Measurements from ENCODE around the gene PDE8A. TPM values are rescaled to one million over a fixed set of nuclear protein-coding genes. Genes with fewer than 3 reads are reported as not detected.
"Not testable (repeated sequence)": the region's sequence is repeated elsewhere in the genome, so short reads cannot be mapped to it uniquely, and the experiment has no call there.

The PDE8A gene
- total RNA-seq, 1 donor from 2014 or later = 26.0 TPM

DNA sequence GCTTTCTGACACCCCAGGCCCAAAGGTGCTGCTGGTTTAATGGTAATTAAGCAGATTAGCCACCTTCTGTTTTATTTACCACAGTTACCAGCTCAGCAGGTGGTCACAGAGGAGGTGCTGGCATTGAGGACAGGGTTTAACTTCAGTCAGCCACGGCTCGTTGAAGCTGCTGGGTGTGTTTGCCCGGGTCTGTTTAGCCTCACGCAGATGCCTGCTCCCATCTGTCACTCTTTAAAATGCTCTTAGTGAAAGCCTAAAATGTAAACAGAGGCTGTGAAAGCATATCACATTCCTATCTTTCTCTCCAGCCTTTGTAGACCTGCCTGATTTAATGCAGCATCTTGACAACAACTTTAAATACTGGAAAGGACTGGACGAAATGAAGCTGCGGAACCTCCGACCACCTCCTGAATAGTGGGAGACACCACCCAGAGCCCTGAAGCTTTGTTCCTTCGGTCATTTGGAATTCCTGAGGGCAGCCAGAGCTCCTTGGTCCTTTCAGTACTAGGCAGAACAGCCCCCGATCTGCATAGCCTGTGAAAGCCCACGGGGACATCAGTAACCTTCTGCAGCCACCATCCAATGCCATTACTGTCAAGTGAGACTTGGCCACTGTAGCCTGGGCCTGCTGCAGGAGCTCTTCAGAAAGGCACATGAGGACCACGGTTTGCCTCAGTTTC, 156.0 kb downstream of the PDE8A start:
- no peak for DNase-seq

DNA sequence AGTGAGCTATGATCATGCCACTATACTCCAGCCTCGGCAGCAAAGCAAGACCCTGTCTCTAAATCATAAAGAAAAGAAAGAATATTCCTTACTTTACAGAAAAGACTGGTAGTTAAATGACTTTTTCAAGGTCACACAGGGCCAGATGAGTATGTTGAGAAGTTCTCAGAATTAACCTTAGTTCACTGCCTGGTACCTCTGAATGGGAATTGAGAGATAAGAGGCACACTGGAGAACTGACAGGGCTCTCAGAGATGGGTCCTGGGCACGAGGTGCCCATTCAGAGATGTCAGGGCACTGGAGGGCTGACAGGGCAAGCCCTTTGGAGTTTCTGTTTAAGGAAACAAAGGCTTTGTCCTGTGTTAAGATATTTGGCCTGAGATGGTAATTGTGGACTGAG, 157.7 kb downstream of the PDE8A start:
- no peak for DNase-seq

DNA sequence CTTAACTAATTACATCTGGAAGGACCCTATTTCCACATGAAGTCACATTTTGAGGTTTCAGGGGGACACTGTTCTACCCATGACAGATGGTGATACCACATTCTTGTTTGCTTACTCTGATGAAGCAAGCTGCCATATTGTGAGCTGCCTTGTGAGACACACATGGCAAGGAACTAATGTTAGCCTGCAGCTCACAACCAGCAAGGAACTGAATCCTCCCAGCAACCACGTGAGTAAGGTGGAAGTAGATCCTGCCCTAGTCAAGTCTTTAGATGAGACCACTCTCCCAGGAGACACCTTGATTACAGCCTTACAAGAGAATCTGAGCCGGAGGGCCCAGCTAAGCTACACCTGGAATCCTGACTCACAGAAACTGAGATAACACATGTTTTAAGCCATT, 160.1 kb downstream of the PDE8A start:
- DNase-seq = no peak

DNA sequence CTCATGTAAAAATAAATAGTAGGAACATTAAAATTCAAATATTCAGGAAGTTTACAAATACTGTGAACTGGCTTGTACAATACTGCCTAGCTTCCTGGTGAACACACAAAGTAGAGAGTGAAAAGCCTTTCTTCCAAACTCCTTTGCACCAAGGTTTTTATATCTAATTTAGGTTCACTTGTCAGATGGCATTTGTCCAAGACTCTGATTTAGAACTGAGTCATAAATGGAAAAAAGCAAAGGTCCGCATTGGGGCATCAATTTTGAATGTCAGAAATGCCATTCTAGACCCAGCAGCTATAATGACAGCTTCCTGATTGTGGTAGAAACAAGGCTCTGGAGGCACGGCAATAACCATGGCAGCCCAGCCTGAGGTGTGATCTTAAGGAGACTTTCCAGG, 160.7 kb downstream of the PDE8A start:
- no peak for DNase-seq

DNA sequence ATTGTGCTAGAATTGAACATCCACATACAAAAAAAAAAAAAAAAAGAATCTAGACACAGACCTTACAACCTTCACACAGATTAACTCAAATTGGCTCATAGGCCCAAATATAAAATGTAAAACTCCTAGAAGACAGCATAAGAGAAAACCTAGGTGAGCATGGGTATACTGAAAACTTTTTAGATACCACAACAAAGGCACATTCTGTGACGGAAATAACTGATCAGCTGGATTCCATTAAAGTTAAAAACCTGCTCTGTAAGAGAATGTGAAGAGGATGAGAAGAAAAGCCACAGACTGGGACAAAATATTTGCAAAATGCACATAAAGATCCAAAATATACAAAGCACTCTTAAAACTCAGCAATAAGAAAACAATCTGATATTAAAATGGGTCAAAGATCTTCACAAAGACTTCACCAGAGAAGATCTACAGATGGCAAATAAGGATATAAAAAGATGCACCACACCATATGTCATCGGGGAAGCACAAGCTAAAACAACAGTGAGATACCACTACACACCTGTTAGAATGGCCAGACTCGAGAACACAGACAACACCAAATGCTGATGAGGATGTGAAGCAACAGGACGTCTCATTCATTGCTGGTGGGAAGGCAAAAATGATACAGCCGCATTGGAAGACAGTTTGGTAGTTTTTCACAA, 167.9 kb downstream of the PDE8A start:
- DNase-seq = no peak

DNA sequence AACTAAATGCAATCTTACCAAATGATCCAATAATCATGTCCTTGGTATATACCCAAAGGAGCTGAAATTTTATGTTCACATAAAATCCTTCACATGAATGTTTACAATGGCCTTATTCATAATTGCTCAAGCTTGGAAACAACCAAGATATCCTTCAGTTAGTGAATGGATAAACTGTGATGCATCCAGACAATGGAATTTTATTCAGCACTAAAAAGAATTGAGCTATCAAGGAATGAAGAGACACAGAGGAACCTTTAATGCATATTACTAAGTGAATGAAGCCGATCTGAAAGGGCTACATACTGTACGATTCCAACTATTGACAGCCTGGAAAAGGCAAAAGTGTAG, 168.4 kb downstream of the PDE8A start:
- no peak for DNase-seq

DNA sequence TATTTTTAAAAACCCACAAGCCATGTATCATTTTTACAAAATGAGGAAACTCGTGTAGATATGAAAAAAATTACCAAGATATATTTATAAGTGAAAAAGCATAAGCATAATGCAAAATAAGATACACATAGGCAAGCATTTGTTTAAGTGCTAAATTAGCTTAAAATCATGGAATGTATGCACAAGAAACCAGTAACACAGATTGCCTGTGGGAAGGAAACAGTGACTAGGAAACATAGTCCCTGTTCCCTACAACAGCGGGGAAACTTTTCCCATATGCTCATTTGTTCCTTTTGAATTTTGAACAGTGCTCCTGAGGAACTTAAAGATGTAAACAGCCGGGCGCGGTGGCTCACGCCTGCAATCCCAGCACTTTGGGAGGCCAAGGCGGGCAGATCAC, 169.5 kb downstream of the PDE8A start:
- no peak for DNase-seq

DNA sequence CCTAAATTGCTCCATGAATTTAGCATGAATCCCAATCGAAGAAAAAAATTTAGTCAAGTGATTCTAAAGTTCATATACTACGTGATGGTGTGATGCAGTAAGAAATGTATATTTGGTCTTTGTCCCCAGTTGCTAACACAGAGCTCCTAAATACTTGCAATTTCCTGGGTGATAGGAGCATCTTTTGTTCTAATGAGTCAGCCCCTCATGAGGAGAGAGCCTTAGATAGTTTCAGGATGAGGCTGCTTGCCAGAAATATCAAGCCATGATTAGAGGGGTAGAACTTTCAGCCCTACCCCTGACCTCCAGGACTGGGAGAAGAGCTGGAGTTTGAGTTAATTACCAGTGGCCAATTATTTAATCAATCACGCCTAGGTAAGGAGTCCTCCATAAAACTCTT, 170.2 kb downstream of the PDE8A start:
- no peak for DNase-seq

GRCh38 chr15:85154061-85154460, 172.4 kb downstream of the PDE8A start:
- no peak for DNase-seq

DNA sequence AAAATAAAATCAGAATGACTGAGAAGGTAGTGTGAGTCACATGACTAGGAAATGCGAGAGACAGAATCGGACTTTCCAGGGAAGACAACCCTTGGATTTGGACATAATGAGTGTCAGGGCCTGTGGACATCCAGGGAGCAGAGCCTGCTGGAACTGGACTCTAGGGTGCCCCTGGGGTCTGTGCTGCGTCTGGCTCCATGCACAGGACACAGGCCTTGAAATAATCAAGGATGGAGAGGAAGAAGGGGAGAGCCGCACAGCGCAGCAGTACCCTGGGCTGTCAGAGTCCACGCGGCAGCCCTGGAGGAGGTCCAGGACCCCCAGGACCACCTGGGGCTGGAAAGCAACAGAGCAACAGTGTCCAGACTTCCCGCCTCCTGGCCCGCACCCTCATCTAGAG, 173.7 kb downstream of the PDE8A start:
- DNase-seq = no peak

- DNase-seq = no peak
Measured at GRCh38 chr15:85155857-85156256, 174.2 kb downstream of the PDE8A start.

DNA sequence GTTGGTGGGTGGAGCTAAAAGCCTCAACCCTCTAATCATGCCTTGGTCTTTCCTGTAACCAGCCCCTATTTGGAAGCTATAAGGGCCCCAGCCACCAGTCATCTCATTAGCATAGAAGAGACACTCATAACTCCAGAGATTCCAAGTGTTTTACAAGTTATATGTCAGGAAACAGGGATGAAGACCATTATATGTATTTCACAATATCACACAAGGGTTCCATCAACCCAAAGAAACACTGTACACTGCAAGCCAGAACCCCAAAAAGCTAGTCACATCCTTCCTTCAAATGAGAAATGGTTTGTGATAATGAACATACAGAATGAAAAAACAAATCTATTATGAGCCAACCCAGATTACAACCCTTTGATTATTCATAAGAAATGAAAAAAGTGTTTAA, 175.7 kb downstream of the PDE8A start:
- no peak for DNase-seq

- DNase-seq = no peak
Measured at GRCh38 chr15:85162237-85162636, 180.6 kb downstream of the PDE8A start.

GRCh38 chr15:85164841-85165466, 183.3 kb downstream of the PDE8A start:
- no peak for DNase-seq

GRCh38 chr15:85167568-85167967, 185.9 kb downstream of the PDE8A start:
- no peak for DNase-seq

GRCh38 chr15:85168642-85169173, 187.1 kb downstream of the PDE8A start:
- no peak for DNase-seq

DNA sequence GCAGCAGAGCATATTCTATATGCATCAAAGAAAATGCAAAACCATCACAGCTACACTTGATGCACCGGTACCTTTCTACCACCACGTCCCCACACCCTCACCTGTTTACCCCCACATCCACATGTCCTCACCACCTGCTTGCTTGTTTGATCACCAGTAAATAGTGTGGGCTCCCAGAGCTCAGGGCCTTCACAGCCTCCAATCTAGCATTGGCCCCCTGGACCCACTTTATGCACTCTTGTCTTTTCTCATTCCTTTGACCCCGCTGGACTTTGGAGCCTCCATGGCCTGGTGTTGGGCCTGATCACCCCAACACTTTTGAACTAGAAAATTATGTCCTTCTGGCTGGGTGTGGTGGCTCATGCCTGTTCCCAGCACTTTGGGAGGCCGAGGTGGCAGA, 190.1 kb downstream of the PDE8A start:
- no peak for DNase-seq

- no peak for DNase-seq
Measured at GRCh38 chr15:85172846-85173490, 191.3 kb downstream of the PDE8A start.

DNA sequence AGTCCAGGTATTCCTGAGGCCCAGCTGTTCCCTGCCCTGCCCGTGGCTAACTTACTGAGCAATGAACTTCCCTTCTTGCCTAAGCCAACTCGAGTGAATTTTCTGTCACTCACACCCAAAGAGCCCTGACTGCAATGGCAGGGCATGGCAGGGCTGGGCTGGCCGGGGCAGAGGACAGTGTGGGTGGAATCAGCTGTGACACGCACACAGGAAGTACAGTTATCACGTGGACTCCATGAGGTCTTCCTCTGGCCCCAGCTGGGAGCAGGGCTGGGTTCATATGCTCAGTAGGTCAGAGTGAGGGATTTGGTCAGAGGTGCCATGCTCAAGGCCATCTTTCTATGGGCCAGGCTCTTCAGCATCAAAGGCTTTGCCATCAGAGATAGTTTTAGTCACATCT, 192.0 kb downstream of the PDE8A start:
- not testable (repeated sequence) for DNase-seq

DNA sequence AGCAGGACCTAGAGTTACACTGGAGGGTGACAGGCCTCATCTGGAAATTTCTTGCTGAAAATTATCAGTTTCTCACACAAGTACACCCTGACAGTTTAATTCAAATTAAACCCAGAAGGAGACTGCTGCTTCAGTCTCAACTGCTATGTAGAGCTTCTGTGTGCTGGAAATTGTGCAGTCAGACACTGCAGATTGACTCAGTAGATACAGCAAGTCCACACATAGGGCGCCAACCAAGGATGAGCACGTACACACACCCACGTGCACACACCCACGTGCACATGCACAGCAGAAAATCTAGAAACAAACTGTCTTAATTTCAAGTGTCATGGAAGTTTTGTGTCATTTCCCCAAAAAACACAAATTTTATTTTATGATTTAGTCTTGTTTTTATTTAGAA, 192.9 kb downstream of the PDE8A start:
- DNase-seq = no peak

DNA sequence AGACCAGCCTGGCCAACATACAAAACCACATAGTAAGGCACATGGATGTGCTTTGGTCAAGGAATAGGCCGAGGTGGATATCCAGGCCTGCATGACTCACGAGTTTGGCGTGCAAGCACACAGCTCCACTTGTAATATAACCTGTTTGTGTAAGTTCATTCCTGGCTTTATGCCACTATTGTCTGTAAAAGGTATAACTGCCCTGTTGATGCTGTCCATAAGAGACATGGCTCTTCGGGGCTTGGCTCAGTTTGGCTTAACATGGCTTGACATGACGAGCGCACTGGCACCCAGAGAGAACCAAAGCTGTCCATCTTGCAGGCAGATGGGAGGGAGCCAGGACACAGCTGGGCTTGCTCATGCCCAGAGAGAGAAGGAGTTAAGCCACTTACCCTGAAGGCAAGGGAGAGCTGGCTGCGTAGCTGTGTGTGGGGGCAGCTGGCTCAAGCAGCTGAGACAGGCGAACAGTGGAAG, 195.4 kb downstream of the PDE8A start:
- DNase-seq = not testable (repeated sequence)

DNA sequence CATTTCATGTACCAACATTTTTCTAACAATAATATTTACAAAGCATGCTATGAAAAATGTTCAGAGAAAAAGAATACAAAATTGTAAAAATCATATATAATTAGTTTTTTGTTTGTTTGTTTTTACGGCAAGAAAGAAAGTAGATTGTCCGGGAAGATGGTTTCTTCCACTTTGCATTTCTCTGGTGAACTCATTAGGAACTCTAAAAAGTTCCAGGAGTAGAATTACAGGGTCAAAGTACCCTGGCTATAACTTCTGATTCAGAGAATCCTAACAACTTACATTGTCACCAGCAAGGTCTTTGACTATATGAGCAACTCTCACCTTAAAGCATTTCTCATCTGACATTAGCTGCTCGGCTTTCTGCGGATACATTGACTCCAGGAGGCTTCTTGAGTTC, 196.7 kb downstream of the PDE8A start:
- DNase-seq = no peak

GRCh38 chr15:85179700-85180099, 198.0 kb downstream of the PDE8A start:
- DNase-seq = no peak
